GM10266 (cell line): ENCODE measurements around the gene SIPA1.

Experiments used
- DNase-seq: peaks from one replicate; pipeline ENCODE4 v3.0.0; 2012; ENCODE audit errors: extremely low spot score
- CTCF ChIP-seq: IDR thresholded peaks from 2 replicates; pipeline ENCODE4 v1.5.1; 2012; ENCODE audit warnings: mild to moderate bottlenecking, low read depth; ENCODE audit not compliant: control insufficient read depth, insufficient read depth; ENCODE audit errors: missing control alignments

Gene SIPA1

GRCh38 chr11:65592858-65593517 is 44.9 kb upstream of the SIPA1 start:
- no peak for DNase-seq
- no peak for TF ChIP-seq CTCF

DNA sequence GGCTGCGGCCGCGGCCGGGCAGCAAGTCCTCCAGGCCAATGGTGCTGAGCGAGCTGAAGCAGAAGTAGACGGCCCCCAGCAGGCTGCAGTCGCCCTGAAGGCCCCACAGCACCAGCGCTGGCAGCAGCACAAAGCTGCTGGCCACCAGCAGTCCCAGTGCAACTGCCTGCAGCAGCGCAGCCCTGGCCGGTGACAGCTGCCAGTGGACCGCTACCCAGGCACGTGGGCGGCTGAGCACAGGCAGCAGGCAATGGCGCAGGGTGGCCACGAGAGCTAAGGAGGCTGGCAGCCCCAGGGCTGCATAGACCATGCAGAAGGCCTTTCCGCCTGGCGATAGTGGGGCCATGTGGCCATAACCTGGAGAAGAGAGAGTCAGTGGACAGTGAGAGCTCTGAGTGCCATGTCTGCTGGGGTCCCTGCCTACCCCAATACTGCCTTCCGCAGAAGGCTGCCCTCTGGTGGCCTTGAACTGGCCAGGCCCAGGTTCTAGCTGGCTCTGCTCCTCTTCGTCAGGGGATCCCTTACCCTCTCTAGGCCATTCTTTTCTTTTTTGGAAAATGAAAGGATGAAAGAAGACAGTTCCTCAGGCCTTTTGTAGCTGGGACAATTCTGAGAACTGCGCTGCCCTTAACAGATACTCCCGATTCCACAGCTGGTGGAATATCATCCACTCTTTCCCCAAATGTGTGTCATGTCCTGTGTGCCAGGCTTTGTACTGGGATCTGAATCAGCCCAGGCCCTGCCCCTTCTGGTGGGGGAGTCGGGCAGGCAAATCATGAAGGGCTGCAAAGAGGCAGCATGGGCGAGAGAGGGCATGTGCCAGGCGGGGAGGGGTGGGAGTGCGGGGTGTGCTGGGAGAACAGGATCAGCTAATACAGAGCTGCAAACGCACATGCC is 44.1 kb upstream of the SIPA1 start:
- peak; percentile 71 for TF ChIP-seq CTCF
- peak; percentile 75 for DNase-seq

DNA sequence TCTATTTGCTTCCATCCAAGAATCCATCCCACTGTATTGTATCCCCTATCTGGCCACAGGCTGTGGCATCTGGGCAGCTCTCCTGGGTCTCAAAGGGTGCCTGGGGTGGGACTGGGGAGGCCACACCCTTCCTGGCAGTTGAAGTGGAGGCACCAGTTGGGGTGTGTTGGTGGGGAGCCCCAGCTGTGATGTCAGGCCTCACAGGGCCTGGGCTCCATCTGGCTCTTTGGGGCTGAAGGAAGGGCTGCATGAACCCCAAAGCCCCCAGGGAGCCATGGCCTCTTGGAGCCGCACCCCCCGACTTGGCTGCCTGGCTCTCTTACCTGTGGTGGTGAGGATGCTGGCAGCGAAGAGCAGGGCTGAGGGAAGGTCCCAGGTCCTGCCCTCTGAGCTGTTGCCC is 42.8 kb upstream of the SIPA1 start:
- TF ChIP-seq CTCF = no peak
- no peak for DNase-seq

DNA sequence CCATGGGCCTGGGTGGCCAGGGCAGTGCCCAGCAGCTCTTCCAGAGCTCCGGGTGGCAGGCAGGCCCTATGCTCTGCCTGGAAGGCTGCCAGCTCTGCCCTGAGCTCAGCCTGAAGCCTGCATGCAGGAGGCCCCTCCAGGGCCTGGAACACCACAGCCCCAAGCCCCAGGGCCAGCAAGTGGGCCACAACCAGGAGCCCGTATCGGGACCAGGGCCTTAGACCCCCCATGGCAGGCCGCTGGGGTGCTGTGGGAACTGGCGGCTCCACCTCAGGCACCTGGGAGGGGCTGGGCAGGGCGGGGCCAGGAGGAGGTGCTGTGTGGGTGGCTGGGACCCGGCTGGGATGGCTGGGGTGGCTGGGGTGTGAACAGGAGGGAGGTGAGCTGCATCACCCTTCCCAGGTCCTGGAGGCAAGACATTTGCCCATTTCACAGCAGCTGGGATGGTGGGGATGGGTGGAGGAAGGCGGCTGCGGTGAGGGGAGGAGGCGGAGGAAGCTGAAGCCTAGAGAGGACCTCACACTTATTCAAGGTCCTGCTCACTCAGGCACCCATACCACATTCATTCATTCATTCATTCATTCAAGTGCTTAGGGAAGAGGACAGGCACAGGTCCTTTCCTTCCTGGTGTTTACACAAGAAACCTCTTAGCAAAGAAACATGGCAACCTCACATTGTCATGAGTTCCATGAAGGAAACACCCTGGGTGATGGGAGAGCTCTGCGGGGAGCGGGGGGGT is 42.2 kb upstream of the SIPA1 start, which contains the start of gene KCNK7:
Gene KCNK7 (minus strand): TSS at position 258 of the 739 bp plus-strand sequence. CDS start 28 bp downstream, at position 230.
- TF ChIP-seq CTCF = no peak
- no peak for DNase-seq

DNA sequence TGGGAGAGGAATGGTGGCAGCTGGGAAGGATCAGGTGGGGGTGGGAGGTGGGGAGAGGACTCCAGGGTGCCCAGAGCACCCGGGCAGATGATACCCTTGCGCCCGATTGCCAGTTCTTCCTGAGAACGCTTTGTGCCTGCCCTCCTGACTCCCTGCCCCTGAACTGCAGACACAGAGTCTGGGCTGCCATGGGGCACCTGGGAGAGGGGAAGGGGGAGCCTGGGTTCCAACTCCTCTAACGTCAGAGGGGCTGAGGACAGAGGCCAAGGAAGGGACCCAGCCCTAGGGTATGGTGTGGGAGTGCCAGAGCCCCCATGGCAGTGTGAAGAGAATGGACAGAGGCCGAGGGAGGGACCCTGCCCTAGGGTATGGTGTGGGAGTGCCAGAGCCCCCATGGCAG is 41.4 kb upstream of the SIPA1 start:
- TF ChIP-seq CTCF = no peak
- no peak for DNase-seq

GRCh38 chr11:65598258-65598699 is 39.6 kb upstream of the SIPA1 start:
- DNase-seq = no peak
- TF ChIP-seq CTCF = no peak
